Activated CD8-positive, alpha-beta memory T cell treated with anti-CD3 and anti-CD28 coated beads for 24 hours (primary cell): ENCODE measurements around the gene PHF11.
"Not testable (repeated sequence)": the region's sequence is repeated elsewhere in the genome, so short reads cannot be mapped to it uniquely, and the experiment has no call there.

Experiments used
- DNase-seq: peaks from one replicate; pipeline ENCODE4 v3.0.0-alpha.2; 2020

The PHF11 gene

GRCh38 chr13:49550942-49551644, 55.3 kb downstream of the PHF11 start:
- DNase-seq: no peak

GRCh38 chr13:49553888-49554287, 58.1 kb downstream of the PHF11 start:
- DNase-seq: no peak

- DNase-seq: no peak
Observed at GRCh38 chr13:49554387-49554786, 58.6 kb downstream of the PHF11 start.

- no peak for DNase-seq
Observed at GRCh38 chr13:49559006-49559405, 63.3 kb downstream of the PHF11 start.

- DNase-seq: no peak
Observed at GRCh38 chr13:49560270-49561061, 64.7 kb downstream of the PHF11 start.

GRCh38 chr13:49561062-49561410, 65.3 kb downstream of the PHF11 start:
- DNase-seq: no peak

GRCh38 chr13:49563516-49563915, 67.8 kb downstream of the PHF11 start:
- DNase-seq: no peak

GRCh38 chr13:49565461-49565860, 69.7 kb downstream of the PHF11 start:
- DNase-seq: not testable (repeated sequence)

GRCh38 chr13:49566461-49566860, 70.7 kb downstream of the PHF11 start:
- DNase-seq: no peak

- no peak for DNase-seq
Observed at GRCh38 chr13:49567491-49567890, 71.7 kb downstream of the PHF11 start.

- DNase-seq: no peak
Observed at GRCh38 chr13:49569993-49570689, 74.4 kb downstream of the PHF11 start.

GRCh38 chr13:49571299-49572240, 75.8 kb downstream of the PHF11 start:
- no peak for DNase-seq
